GM12878 (cell line): ENCODE measurements around the gene PPP1R13B. TPM values are rescaled to one million over a fixed set of nuclear protein-coding genes. Genes with fewer than 3 reads are reported as not detected.

Source experiments
- ATAC-seq: fragments of 200-7000 bp; cut with Tn5 transposase; 3 replicates; pipeline ENCODE4 v1.9.1; 2020; ENCODE audit warnings: mild to moderate bottlenecking, moderate library complexity
- BruUV-seq: library from RNA; stranded (reverse); fragments of 400-500 nt; replicated peaks from 2 replicates; lab custom pipeline; 2021; lab: Mats Ljungman, UMichigan
- CTCF ChIA-PET: fragments of 300-600 bp; sonication (Branson Sonifier 250); formaldehyde crosslinking; extraction: SDS; loops from one replicate; lab custom pipeline; 2021; ENCODE audit warnings: inconsistent platforms; lab: Yijun Ruan, JAX
- POLR2A ChIA-PET: fragments of 350-600 bp; formaldehyde crosslinking; extraction: SDS; loops from one replicate; lab custom pipeline; 2021; ENCODE audit warnings: inconsistent platforms; lab: Charles Lee
- RAD21 ChIA-PET: fragments of 300-600 bp; sonication (Branson Sonifier 250); formaldehyde crosslinking; loops from one replicate; lab custom pipeline; 2023; ENCODE audit warnings: antibody characterized with exemption; ENCODE audit not compliant: unreplicated experiment; lab: Charles Lee
- SMC1A ChIA-PET: fragments of 300-600 bp; sonication (Branson Sonifier 250); formaldehyde crosslinking; loops from one replicate; lab custom pipeline; 2023; ENCODE audit not compliant: unreplicated experiment, uncharacterized antibody; lab: Charles Lee
- DNase-seq: peaks from one replicate; pipeline ENCODE4 v3.0.0-alpha.2; 2011; ENCODE audit warnings: low read depth, low spot score
- FAIRE-seq: peaks from 3 replicates; lab custom pipeline; 2011; peaks lifted over from hg19 to GRCh38; lab: Jason Lieb, UNC
- H2AFZ ChIP-seq: 2 replicates; pipeline ENCODE4 v1.6.0; 2011; ENCODE audit warnings: low read depth, low read length, control low read depth; ENCODE audit not compliant: control insufficient read depth
- H3K27ac ChIP-seq: 2 replicates; pipeline ENCODE4 v1.5.1; 2011; ENCODE audit warnings: control low read depth; ENCODE audit not compliant: control insufficient read depth, insufficient read depth
- H3K27me3 ChIP-seq, 2 experiments: replicated peaks in 1 of 2; 2 replicates each; pipeline versions ENCODE4 v1.6.0 to v1.6.1; 2011; ENCODE audit warnings: low read length in 1 of 2; ENCODE audit not compliant: control insufficient read depth in 2 of 2, insufficient read depth in 2 of 2
- H3K36me3 ChIP-seq, 2 experiments: 2 replicates each; pipeline ENCODE4 v1.5.1; 2011; ENCODE audit warnings: low read length in 1 of 2; ENCODE audit not compliant: control insufficient read depth in 2 of 2, insufficient read depth in 2 of 2
- H3K4me1 ChIP-seq: 2 replicates; pipeline ENCODE4 v1.6.1; 2011; ENCODE audit warnings: mild to moderate bottlenecking, low read length, moderate library complexity, mixed read lengths; ENCODE audit not compliant: control insufficient read depth, insufficient read depth
- H3K4me2 ChIP-seq: 2 replicates; pipeline ENCODE4 v1.6.0; 2011; ENCODE audit warnings: control low read depth; ENCODE audit not compliant: control insufficient read depth, insufficient read depth
- H3K4me3 ChIP-seq: fragments of 200-600 bp; sonication (generic); 2 replicates; pipeline ENCODE4 v1.5.1; 2016
- H3K79me2 ChIP-seq: 2 replicates; pipeline ENCODE4 v1.6.0; 2011; ENCODE audit warnings: low read length; ENCODE audit not compliant: control insufficient read depth, insufficient read depth
- H3K9ac ChIP-seq: 2 replicates; pipeline ENCODE4 v1.8.0; 2011; ENCODE audit warnings: low read length, control low read depth, mixed read lengths; ENCODE audit not compliant: control insufficient read depth, insufficient read depth
- H3K9me3 ChIP-seq: replicated peaks from 3 replicates; pipeline ENCODE4 v1.5.1; 2011; ENCODE audit warnings: mild to moderate bottlenecking, low read length; ENCODE audit not compliant: control insufficient read depth, insufficient read depth
- H4K20me1 ChIP-seq: 2 replicates; pipeline ENCODE4 v1.6.0; 2011; ENCODE audit not compliant: control insufficient read depth, insufficient read depth
- BCLAF1 ChIP-seq: fragments of 450-650 bp; IDR thresholded peaks from 2 replicates; pipeline ENCODE4 v1.6.1; 2017; ENCODE audit warnings: antibody characterized with exemption, mild to moderate bottlenecking, moderate library complexity
- HDAC2 ChIP-seq: fragments of 200-600 bp; sonication (generic); IDR thresholded peaks from 2 replicates; pipeline ENCODE4 v1.6.1; 2017
- IKZF1 ChIP-seq: fragments of 450-650 bp; conservative IDR thresholded peaks from 2 replicates; pipeline ENCODE4 v1.6.1; 2017; ENCODE audit warnings: antibody characterized with exemption, mild to moderate bottlenecking
- MTA3 ChIP-seq: IDR thresholded peaks from 2 replicates; pipeline ENCODE4 v1.6.1; 2012; ENCODE audit warnings: low read length, inconsistent platforms, borderline replicate concordance
- MXI1 ChIP-seq: fragments of 150-350 bp; IDR thresholded peaks from 2 replicates; pipeline ENCODE4 v1.6.1; 2011; ENCODE audit warnings: low read depth, mild to moderate bottlenecking, inconsistent platforms, low read length, improper control_type of control experiment
- MYC ChIP-seq: IDR thresholded peaks from 2 replicates; pipeline ENCODE4 v1.6.1; 2011; ENCODE audit warnings: mild to moderate bottlenecking, low read length, moderate library complexity, inconsistent platforms; ENCODE audit not compliant: insufficient read depth, insufficient replicate concordance, insufficient read length, severe bottlenecking
- NFYA ChIP-seq: IDR thresholded peaks from 2 replicates; pipeline ENCODE4 v1.6.1; 2011; ENCODE audit warnings: low read depth, mild to moderate bottlenecking, low read length, improper control_type of control experiment, borderline replicate concordance
- POLR2A ChIP-seq: IDR thresholded peaks from 2 replicates; pipeline ENCODE4 v1.6.1; 2011; ENCODE audit warnings: low read depth, mild to moderate bottlenecking, low read length
- RELA ChIP-seq: fragments of 450-650 bp; IDR thresholded peaks from 2 replicates; pipeline ENCODE4 v1.8.0; 2014; ENCODE audit warnings: borderline replicate concordance; ENCODE audit not compliant: partially characterized antibody
- SMC3 ChIP-seq: IDR thresholded peaks from 2 replicates; pipeline ENCODE4 v1.6.1; 2011; ENCODE audit warnings: low read length, improper control_type of control experiment, borderline replicate concordance
- ZNF217 ChIP-seq: fragments of 450-650 bp; IDR thresholded peaks from 2 replicates; pipeline ENCODE4 v1.6.1; 2017; ENCODE audit warnings: antibody characterized with exemption, mild to moderate bottlenecking
- WGBS: methylation state at CpG from one replicate; pipeline ENCODE4 v1.1.6; 2016; ENCODE audit warnings: low lambda C conversion rate; ENCODE audit not compliant: insufficient replicate concordance, insufficient coverage; ENCODE audit errors: missing lambda C conversion rate; 5-methylcytosine and 5-hydroxymethylcytosine counted together
- in situ Hi-C: fragments of 300-500 bp; cut with MboI; formaldehyde crosslinking; loops from 9 replicates; pipeline ENCODE4 v1.14.3; 2018; ENCODE audit warnings: mixed read lengths
- intact Hi-C: fragments of 100-400 bp; cut with micrococcal nuclease; formaldehyde crosslinking; loops from one replicate; pipeline ENCODE4 v1.14.2; 2022; ENCODE audit not compliant: unreplicated experiment
- polyA plus RNA-seq, 11 experiments: library from polyadenylated mRNA; depleted of rRNA in 4 of 11; unstranded in 6 of 11; stranded (reverse) in 5 of 11; fragments of >200 nt; fragmentation: Nextera tagmentation in 4 of 11; fragmentation: Illumina TruSeq in 1 of 11; extraction: Ambion mirVana in 4 of 11; extraction: Trizol in 1 of 11; gene quantifications; 1 replicate in 1 of 11; 2 replicates in 10 of 11; pipeline versions ENCODE4 v1.2.1 to v1.2.3, GENCODE V29; 2011 to 2016; ENCODE audit warnings: inconsistent platforms in 2 of 11, missing spikeins in 2 of 11, low read depth in 1 of 11
- total RNA-seq, 4 experiments: library from RNA; depleted of rRNA in 3 of 4; stranded (reverse); fragments of >200 nt in 3 of 4; fragmentation: Illumina TruSeq in 1 of 4; extraction: Trizol in 1 of 4; gene quantifications; 2 replicates each; pipeline versions ENCODE4 v1.2.1 to v1.2.3, GENCODE V29; 2013 to 2021

PPP1R13B gene
- total and polyA plus RNA-seq, 10 of the 15 experiments (the other 5 are each of a cell fraction or from before 2014, with no cell fraction given), result 0.16 to 8.1 (median 3.2) TPM

GRCh38 chr14:103696466-103697071, 150.8 kb downstream of the PPP1R13B start:
- Histone ChIP-seq H3K36me3 (peaks cover 11 to 30% of the 10 kb centered on the region in 2 experiments; a peak in 3 of 4 replicates), H3K79me2 (no peaks in the 10 kb centered on the region), H2AFZ (no peak overlapping the region), H3K9me3 (no peaks in the 10 kb centered on the region), H4K20me1 (no peaks in the 10 kb centered on the region), H3K4me2 (no peak overlapping the region), H3K27me3 (no peaks in the 10 kb centered on the region), H3K9ac (no peak overlapping the region), H3K4me3 (no peak overlapping the region), H3K4me1 (peaks cover 7% of the 10 kb centered on the region), H3K27ac (no peak overlapping the region)
- WGBS, result 62% methylated on average over 17 of the region's 17 CpGs
- FAIRE-seq, result no peak
- ATAC-seq, result no peak
- DNase-seq, result no peak
- BruUV-seq, result no TSS peak
- ChIA-PET SMC1A (no interaction called here), CTCF (no interaction called here), RAD21 (no interaction called here), POLR2A (no interaction called here)
- TF ChIP-seq BCLAF1 (no peak), POLR2A (peak; percentile 20; the same call in 1 of the 2 replicates)
- in situ Hi-C loops (no loop called here), intact Hi-C loops (no loop called here)

- ChIA-PET SMC1A (no interaction called here), CTCF (no interaction called here), POLR2A (no interaction called here), RAD21 (no interaction called here)
- Histone ChIP-seq H4K20me1 (no peaks in the 10 kb centered on the region), H3K27ac (no peak overlapping the region), H3K79me2 (no peaks in the 10 kb centered on the region), H3K9me3 (no peaks in the 10 kb centered on the region), H3K4me1 (peaks cover 12% of the 10 kb centered on the region), H3K4me3 (no peak overlapping the region), H3K9ac (no peak overlapping the region), H2AFZ (no peak overlapping the region), H3K36me3 (peaks cover 11 to 30% of the 10 kb centered on the region in 2 experiments; a peak in 3 of 4 replicates), H3K4me2 (no peak overlapping the region), H3K27me3 (no peaks in the 10 kb centered on the region)
- BruUV-seq, result no TSS peak
- 47% methylated on average over 6 of the region's 13 CpGs for WGBS
- FAIRE-seq (no peak), DNase-seq (no peak), ATAC-seq (no peak)
- in situ Hi-C loops (no loop called here), intact Hi-C loops (no loop called here)
- no peak for TF ChIP-seq HDAC2
- no peak for TF ChIP-seq NFYA
- no peak for TF ChIP-seq MTA3
- no peak for TF ChIP-seq MXI1
- TF ChIP-seq POLR2A, result no peak
- no peak for TF ChIP-seq SMC3
- no peak for TF ChIP-seq RELA
- no peak for TF ChIP-seq ZNF217
- TF ChIP-seq MYC, result no peak
- no peak for TF ChIP-seq IKZF1
Measured at GRCh38 chr14:103696070-103696402, 151.3 kb downstream of the PPP1R13B start.
